Stimulated activated CD4-positive, alpha-beta T cell treated with anti-CD3 and anti-CD28 coated beads, Interleukin-1b, Interleukin-23, amount 100 ng/mL, for 24 hours (primary cell): Measurements from ENCODE around the gene C2orf92.
"Not testable (repeated sequence)": the region's sequence is repeated elsewhere in the genome, so short reads cannot be mapped to it uniquely, and the experiment has no call there.

Experiments used
- DNase-seq, 4 experiments: peaks; one replicate each; pipeline ENCODE4 v3.0.0-alpha.2; 2020; ENCODE audit warnings: low read depth in 4 of 4, low spot score in 1 of 4

C2orf92 gene

GRCh38 chr2:97659256-97660043 lies 10.1 kb upstream of the C2orf92 start:
- no peak for DNase-seq

GRCh38 chr2:97660044-97660774 lies 9.3 kb upstream of the C2orf92 start:
- DNase-seq = no peak

- no peak for DNase-seq
These were observed 8.6 kb upstream of the C2orf92 start for GRCh38 chr2:97660775-97661389.

- DNase-seq = no peak
These were observed 7.6 kb upstream of the C2orf92 start for GRCh38 chr2:97661927-97662326.

GRCh38 chr2:97662386-97662894 lies 7.1 kb upstream of the C2orf92 start:
- DNase-seq = no peak

- peak; percentile 55 to 83 (median 66) for DNase-seq
These were observed 6.5 kb upstream of the C2orf92 start for GRCh38 chr2:97662895-97663625.

GRCh38 chr2:97663626-97663961 lies 5.9 kb upstream of the C2orf92 start:
- DNase-seq = no peak

- DNase-seq = peak; percentile 86 to 97 (median 96)
These were observed 5.4 kb upstream of the C2orf92 start, which contains the start of gene ACTR1B for GRCh38 chr2:97663962-97664635. Gene ACTR1B, minus strand, starts transcription at chr2:97664044. Its CDS starts 154 bp downstream, at chr2:97663890.

- DNase-seq = no peak
These were observed 4.9 kb upstream of the C2orf92 start for GRCh38 chr2:97664636-97664970.

- no peak for DNase-seq
These were observed 958 bp downstream of the C2orf92 start for GRCh38 chr2:97670471-97670870.

- no peak for DNase-seq
These were observed 2.0 kb downstream of the C2orf92 start for GRCh38 chr2:97671526-97671925.

GRCh38 chr2:97672606-97673140 lies 3.2 kb downstream of the C2orf92 start:
- not testable (repeated sequence) for DNase-seq

GRCh38 chr2:97673182-97673914 lies 3.8 kb downstream of the C2orf92 start:
- DNase-seq = no peak

- DNase-seq = peak in 1 of 4 experiments; percentile 27
These were observed 4.4 kb downstream of the C2orf92 start for GRCh38 chr2:97673915-97674283.

- DNase-seq = no peak
These were observed 6.1 kb downstream of the C2orf92 start for GRCh38 chr2:97675430-97676113.

GRCh38 chr2:97676620-97677019 lies 7.1 kb downstream of the C2orf92 start:
- no peak for DNase-seq

- DNase-seq = no peak
These were observed 8.0 kb downstream of the C2orf92 start for GRCh38 chr2:97677480-97677879.

- DNase-seq = no peak
These were observed 8.8 kb downstream of the C2orf92 start for GRCh38 chr2:97678298-97678697.

- DNase-seq = not testable (repeated sequence)
These were observed 17.7 kb downstream of the C2orf92 start for GRCh38 chr2:97687235-97687634.
